ENCODE data around the gene RFFL. TPM values are rescaled to one million over a fixed set of nuclear protein-coding genes. Genes with fewer than 3 reads are reported as not detected.
"Not testable (repeated sequence)": the region's sequence is repeated elsewhere in the genome, so short reads cannot be mapped to it uniquely, and the experiment has no call there.

RFFL gene
- total RNA-seq, 4 donors from 2014 or later = 16.7 to 43.8 (median 30.8) TPM

GRCh38 chr17:35050170-35050569 lies 13.3 kb downstream of the RFFL start:
- Histone ChIP-seq H3K36me3 (no peaks in the 10 kb centered on the region), H3K27me3 (no peaks in the 10 kb centered on the region)
- no peak for ATAC-seq

GRCh38 chr17:35048685-35049379 lies 14.7 kb downstream of the RFFL start:
- no peaks in the 10 kb centered on the region for H3K36me3 ChIP-seq
- ATAC-seq = no peak
- H3K4me1 ChIP-seq = peaks cover 0 to 28% (median 0%) of the 10 kb centered on the region in 3 donors
- H3K27me3 ChIP-seq = no peaks in the 10 kb centered on the region
- no peak for TF ChIP-seq EP300 (IDR thresholded peaks at IDR 0.05)
- no peak for TF ChIP-seq POLR2A (IDR thresholded peaks at IDR 0.05)
- TF ChIP-seq POLR2AphosphoS5 (IDR thresholded peaks at IDR 0.05) = no peak
- no peak for TF ChIP-seq CTCF (IDR thresholded peaks at IDR 0.05)
- H3K9me3 ChIP-seq = no peaks in the 10 kb centered on the region
- no peak overlapping the region for H3K4me3 ChIP-seq
- WGBS, 2 donors (ENCODE audit: low coverage in 1 of 2) = 89 to 97% methylated on average over 3 of the region's 3 CpGs
- no peak overlapping the region for H3K27ac ChIP-seq

More at GRCh38 chr17:35050170-35050569, 13.3 kb downstream of the RFFL start:
- H3K4me3 ChIP-seq = no peak overlapping the region
- TF ChIP-seq POLR2AphosphoS5 (IDR thresholded peaks at IDR 0.05) (no peak), POLR2A (IDR thresholded peaks at IDR 0.05) (no peak), EP300 (IDR thresholded peaks at IDR 0.05) (no peak), CTCF (IDR thresholded peaks at IDR 0.05) (no peak)
- 91 to 100% methylated on average over 1 to 2 of the region's 2 CpGs for whole genome bisulfite sequencing, 2 donors (ENCODE audit: low coverage in 1 of 2)
- H3K9me3 ChIP-seq = no peaks in the 10 kb centered on the region
- H3K27ac ChIP-seq = no peak overlapping the region
- H3K4me1 ChIP-seq = peaks cover 0 to 28% (median 0%) of the 10 kb centered on the region in 3 donors

- Histone ChIP-seq H3K27ac (no peak overlapping the region), H3K36me3 (no peaks in the 10 kb centered on the region), H3K4me3 (no peak overlapping the region), H3K9me3 (no peaks in the 10 kb centered on the region), H3K4me1 (peaks cover 0 to 15% (median 0%) of the 10 kb centered on the region in 3 donors), H3K27me3 (no peaks in the 10 kb centered on the region)
- WGBS, 2 donors (ENCODE audit: low coverage in 1 of 2) = 51 to 57% methylated on average over 5 of the region's 5 CpGs
- ATAC-seq = no peak
- no peak for TF ChIP-seq EP300 (IDR thresholded peaks at IDR 0.05)
- no peak for TF ChIP-seq CTCF (IDR thresholded peaks at IDR 0.05)
- no peak for TF ChIP-seq POLR2A (IDR thresholded peaks at IDR 0.05)
- TF ChIP-seq POLR2AphosphoS5 (IDR thresholded peaks at IDR 0.05) = no peak
Observed at GRCh38 chr17:35046740-35047283, 16.7 kb downstream of the RFFL start.

- TF ChIP-seq EP300 (IDR thresholded peaks at IDR 0.05) = no peak
- no peak for TF ChIP-seq POLR2AphosphoS5 (IDR thresholded peaks at IDR 0.05)
- TF ChIP-seq POLR2A (IDR thresholded peaks at IDR 0.05) = no peak
- no peak for TF ChIP-seq CTCF (IDR thresholded peaks at IDR 0.05)
- H3K4me1 ChIP-seq = peaks cover 0 to 9% (median 0%) of the 10 kb centered on the region in 3 donors
- no peaks in the 10 kb centered on the region for H3K9me3 ChIP-seq
- no peak overlapping the region for H3K4me3 ChIP-seq
- WGBS, 2 donors (ENCODE audit: low coverage in 1 of 2) = 64 to 65% methylated on average over 4 of the region's 4 CpGs
- no peaks in the 10 kb centered on the region for H3K27me3 ChIP-seq
- H3K36me3 ChIP-seq = no peaks in the 10 kb centered on the region
- no peak overlapping the region for H3K27ac ChIP-seq
- no peak for ATAC-seq
Observed at GRCh38 chr17:35046245-35046644, 17.3 kb downstream of the RFFL start.

- WGBS, 2 donors (ENCODE audit: low coverage in 1 of 2) = 91 to 93% methylated on average over 6 to 10 of the region's 13 CpGs
- not testable (repeated sequence) for H3K9me3 ChIP-seq, H3K36me3 ChIP-seq, H3K4me1 ChIP-seq, H3K27ac ChIP-seq, ATAC-seq, H3K27me3 ChIP-seq, H3K4me3 ChIP-seq
Observed at GRCh38 chr17:35045458-35045979, 18.0 kb downstream of the RFFL start.
